Body of pancreas (tissue), 4 donors: ENCODE results near the gene SYNPO2L. TPM values are rescaled to one million over a fixed set of nuclear protein-coding genes. Genes with fewer than 3 reads are reported as not detected.
A peak's percentile ranks its signal among the peaks of the same experiment; 100 is the strongest.

Experiments
- ATAC-seq: fragments of 150-250 bp; one replicate; pipeline ENCODE4 v1.9.1; 2016
- DNase-seq, 4 donors: peaks; one replicate each; pipeline ENCODE4 v3.0.0-alpha.2; 2019
- H3K27ac ChIP-seq, 4 donors: fragments of 200-600 bp; sonication (generic); 1 replicate in 3 of 4; 2 replicates in 1 of 4; pipeline versions ENCODE4 v1.5.1 to v1.6.1; 2016 to 2019; ENCODE audit warnings: mild to moderate bottlenecking in 1 of 4, mixed read lengths in 1 of 4, moderate library complexity in 1 of 4
- H3K27me3 ChIP-seq, 2 donors: fragments of 200-600 bp; sonication (generic); one replicate each; pipeline ENCODE4 v1.6.0; 2016; ENCODE audit warnings: mild to moderate bottlenecking in 1 of 2
- H3K36me3 ChIP-seq, 2 donors: fragments of 200-600 bp; sonication (generic); replicated peaks in 1 of 2; 2 replicates each; pipeline ENCODE4 v1.5.1; 2016; ENCODE audit warnings: low read depth in 2 of 2; ENCODE audit not compliant: insufficient read depth in 1 of 2
- H3K4me1 ChIP-seq: fragments of 200-600 bp; sonication (generic); one replicate; pipeline ENCODE4 v1.6.0; 2016
- H3K4me3 ChIP-seq, 2 donors: fragments of 200-600 bp; sonication (generic); 1 replicate in 1 of 2; 2 replicates in 1 of 2; pipeline ENCODE4 v1.5.1; 2016 to 2019
- H3K9me3 ChIP-seq, 3 donors: fragments of 200-600 bp; sonication (generic); 1 replicate in 2 of 3; 2 replicates in 1 of 3; pipeline ENCODE4 v1.5.1; 2016
- CTCF ChIP-seq, 7 experiments: fragments of 450-650 bp in 4 of 7; fragments of 200-600 bp in 3 of 7; sonication (generic) in 3 of 7; IDR thresholded peaks; one replicate each; pipeline ENCODE4 v1.5.1; 2016 to 2019; ENCODE audit warnings: antibody characterized with exemption in 7 of 7
- POLR2A ChIP-seq, 3 donors: fragments of 450-650 bp; IDR thresholded peaks; one replicate each; pipeline ENCODE4 v1.6.1; 2016; ENCODE audit warnings: antibody characterized with exemption in 3 of 3, mild to moderate bottlenecking in 2 of 3
- WGBS, 2 donors: methylation state at CpG; one replicate each; pipeline ENCODE4 v1.1.5; 2017; 5-methylcytosine and 5-hydroxymethylcytosine counted together
- intact Hi-C: fragments of 100-400 bp; cut with DNase I; formaldehyde crosslinking; loops from one replicate; pipeline ENCODE4 v1.15.1; 2023
- total RNA-seq, 2 donors: library from RNA; depleted of rRNA; stranded (reverse); fragments of >200 nt; gene quantifications; one replicate each; pipeline ENCODE4 v1.1.0, GENCODE V29; 2016

The SYNPO2L gene
- total RNA-seq, 2 donors from 2014 or later: not detected

DNA sequence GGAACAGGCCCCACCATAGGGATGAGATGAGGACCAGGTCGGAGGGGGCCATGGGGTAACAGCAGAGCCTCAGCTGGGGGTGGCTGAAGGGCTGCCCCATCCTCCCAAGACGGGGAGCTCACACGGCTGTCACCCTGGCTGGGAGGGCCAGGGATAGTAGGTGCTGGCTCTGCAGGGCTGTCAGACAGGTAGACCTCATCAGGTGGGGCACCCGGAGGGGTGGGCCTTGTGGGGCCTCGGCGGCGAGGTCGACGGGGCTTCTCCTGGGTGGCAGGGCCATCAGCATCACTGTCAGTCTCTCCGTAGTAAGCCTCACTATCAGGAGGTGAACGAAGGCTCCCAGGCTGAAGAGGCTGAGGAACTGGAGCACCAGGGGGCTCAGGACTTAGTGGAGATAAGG is 2.6 kb downstream of the SYNPO2L start:
- Histone ChIP-seq H3K4me3 (no peak overlapping the region), H3K36me3 (no peaks in the 10 kb centered on the region), H3K4me1 (peaks cover 8% of the 10 kb centered on the region), H3K9me3 (no peaks in the 10 kb centered on the region), H3K27ac (no peak overlapping the region), H3K27me3 (no peaks in the 10 kb centered on the region)
- ATAC-seq (no peak), DNase-seq (no peak)
- intact Hi-C loops: no loop called here
- 53 to 82% methylated on average over 2 to 3 of the region's 11 CpGs for WGBS, 2 donors
- TF ChIP-seq POLR2A (IDR thresholded peaks at IDR 0.05) (no peak), CTCF (IDR thresholded peaks at IDR 0.05) (no peak)

DNA sequence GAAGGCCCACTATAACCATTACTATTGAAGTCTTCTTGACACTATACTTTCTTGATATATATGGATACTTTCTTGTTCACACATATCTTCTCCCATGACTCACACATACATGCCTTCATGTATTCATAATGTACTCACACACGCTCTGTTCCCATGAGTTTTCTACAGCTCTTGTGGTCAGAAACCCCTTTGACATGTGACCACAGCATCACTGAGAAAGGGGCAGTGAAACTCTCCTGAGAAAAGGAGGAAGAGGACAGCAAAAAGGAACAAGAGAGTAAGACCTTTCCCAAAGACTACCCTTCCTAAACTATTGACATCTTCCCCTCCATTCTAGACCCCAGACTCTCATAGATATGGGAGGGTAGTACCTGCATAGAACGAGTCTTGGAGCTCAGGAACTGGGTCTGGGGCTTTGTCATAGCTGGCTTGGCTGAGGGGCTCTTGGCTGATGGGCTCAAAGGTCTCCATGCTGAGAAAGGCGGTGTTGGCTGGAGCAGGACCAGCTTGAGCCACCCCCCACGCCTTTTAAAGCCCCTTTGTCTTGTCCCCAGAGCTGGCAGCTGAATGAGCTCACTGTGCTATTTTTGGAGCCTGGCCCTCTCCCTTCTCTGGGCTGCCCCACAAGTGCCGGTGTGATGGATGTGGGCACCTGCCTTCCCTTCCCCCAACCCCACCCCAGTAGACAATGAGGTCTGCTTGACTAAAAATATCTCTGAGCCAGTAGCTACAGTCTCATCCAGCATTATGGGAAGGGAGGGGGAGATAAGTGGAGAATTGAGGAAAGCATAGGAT is 5.1 kb downstream of the SYNPO2L start:
- DNase-seq: peak in 1 of 4 donors; percentile 12
- H3K27ac ChIP-seq: no peak overlapping the region
- no peak for ATAC-seq

GRCh38 chr10:73649876-73650536 is 5.8 kb downstream of the SYNPO2L start:
- no peaks in the 10 kb centered on the region for H3K9me3 ChIP-seq
- peaks cover 20% of the 10 kb centered on the region for H3K4me1 ChIP-seq
- intact Hi-C loops: no loop called here
- H3K4me3 ChIP-seq: no peak overlapping the region
- no peaks in the 10 kb centered on the region for H3K27me3 ChIP-seq
- ATAC-seq (no peak), DNase-seq (no peak)
- no peak for TF ChIP-seq POLR2A (IDR thresholded peaks at IDR 0.05)
- no peak for TF ChIP-seq CTCF (IDR thresholded peaks at IDR 0.05)
- WGBS, 2 donors: 75 to 93% methylated on average over 4 to 6 of the region's 6 CpGs
- H3K27ac ChIP-seq: no peak overlapping the region
- no peaks in the 10 kb centered on the region for H3K36me3 ChIP-seq

More for the DNA sequence above, 5.1 kb downstream of the SYNPO2L start:
- Histone ChIP-seq H3K4me3 (no peak overlapping the region), H3K36me3 (no peaks in the 10 kb centered on the region), H3K9me3 (no peaks in the 10 kb centered on the region), H3K4me1 (peaks cover 20% of the 10 kb centered on the region), H3K27me3 (no peaks in the 10 kb centered on the region)
- 59 to 61% methylated on average over 5 of the region's 5 CpGs for WGBS, 2 donors
- intact Hi-C loops: no loop called here
- no peak for TF ChIP-seq CTCF (IDR thresholded peaks at IDR 0.05)
- no peak for TF ChIP-seq POLR2A (IDR thresholded peaks at IDR 0.05)

DNA sequence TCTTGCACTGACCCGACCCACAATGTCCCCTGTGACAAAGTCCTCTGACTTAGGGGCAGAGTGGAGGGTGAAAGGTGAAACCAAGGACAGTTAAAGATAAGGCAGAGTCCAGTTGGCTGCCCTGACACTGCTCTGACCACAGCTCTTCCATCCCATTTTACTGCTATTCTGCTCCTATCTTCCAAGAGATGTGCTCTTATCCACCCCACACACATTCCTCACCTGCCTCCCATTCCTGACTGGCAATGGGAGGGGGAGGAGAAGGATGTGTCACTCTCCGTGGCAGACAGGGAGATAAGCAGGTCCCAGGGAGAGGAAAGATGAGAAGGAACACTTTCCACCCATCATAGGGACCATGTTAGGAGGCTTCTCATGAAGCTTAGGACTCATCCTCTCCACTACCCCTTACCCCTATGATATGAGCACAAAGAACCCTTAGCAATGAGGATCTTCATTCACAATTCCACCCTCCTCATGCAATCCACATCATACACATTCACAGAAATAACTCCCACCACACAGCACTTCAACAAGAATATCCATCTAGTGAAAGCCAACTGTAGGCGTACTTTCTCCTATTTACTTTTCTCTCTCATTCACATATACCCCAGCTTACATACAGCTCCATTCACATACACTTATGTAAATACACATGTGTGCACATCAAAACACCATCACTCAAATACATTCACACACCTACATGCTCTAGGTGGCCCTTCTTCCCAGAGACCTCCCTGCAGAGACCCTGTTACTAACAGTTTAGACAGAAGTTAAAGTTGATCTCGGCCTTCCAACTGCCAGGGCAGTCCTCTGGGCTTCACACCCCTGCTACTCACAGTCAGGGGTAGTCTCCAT is 6.6 kb downstream of the SYNPO2L start:
- H3K27me3 ChIP-seq: no peaks in the 10 kb centered on the region
- intact Hi-C loops: no loop called here
- peaks cover 20% of the 10 kb centered on the region for H3K4me1 ChIP-seq
- H3K4me3 ChIP-seq: no peak overlapping the region
- no peaks in the 10 kb centered on the region for H3K36me3 ChIP-seq
- TF ChIP-seq CTCF (IDR thresholded peaks at IDR 0.05) (no peak), POLR2A (IDR thresholded peaks at IDR 0.05) (no peak)
- no peak for DNase-seq
- H3K27ac ChIP-seq: no peak overlapping the region
- H3K9me3 ChIP-seq: no peaks in the 10 kb centered on the region
- WGBS, 2 donors: 67 to 76% methylated on average over 4 of the region's 4 CpGs
- ATAC-seq: no peak
